ENCODE data around the gene MMP23B. TPM values are rescaled to one million over a fixed set of nuclear protein-coding genes. Genes with fewer than 3 reads are reported as not detected.

Gene MMP23B
- total and polyA plus RNA-seq, 10 of the 15 experiments (the other 5 are each of a cell fraction or from before 2014, with no cell fraction given), result 0.25 to 0.76 (median 0.34) TPM; not detected in 4

DNA sequence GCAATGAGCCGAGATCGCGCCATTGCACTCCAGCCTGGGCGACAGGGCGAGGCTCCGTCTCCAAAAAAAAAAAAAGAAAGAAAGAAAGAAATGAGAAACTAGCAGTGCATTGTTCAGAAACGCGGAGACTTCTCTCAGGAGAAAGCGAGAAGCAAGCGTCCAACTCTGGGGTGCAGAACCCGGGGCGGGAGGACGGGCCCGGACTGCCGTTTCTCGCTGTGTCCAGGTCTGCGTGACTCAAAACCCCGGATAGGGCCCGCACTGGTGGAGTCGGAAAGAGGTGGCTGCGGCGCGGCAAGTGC is 17.1 kb upstream of the MMP23B start:
- POLR2A ChIA-PET, result interaction anchor here (1.5 kb wide), 1 partner anchor 14 kb away, joined by 8 read pairs; no protein-coding TSS in a partner anchor

More for the DNA sequence above, 17.1 kb upstream of the MMP23B start:
- 0 out of 2 replicates have a peak, but pooled peaks cover 3% of the 10 kb centered on the region for H4K20me1 ChIP-seq (ENCODE audit: control insufficient read depth, insufficient read depth)
- in situ Hi-C loops (cut with MboI), result no loop called here
- FAIRE-seq, result no peak
- intact Hi-C loops (cut with micrococcal nuclease; ENCODE audit: unreplicated experiment), result loop anchor here (5.0 kb wide), 1 partner anchor 43 kb away; the partner anchor contains the start of gene SSU72
- TF ChIP-seq RAD51 (IDR thresholded peaks at IDR 0.05) (no peak), YBX1 (IDR thresholded peaks at IDR 0.05) (0 out of 2 replicates have a peak, but pooled peaks have one; percentile 19)
- TF ChIP-seq, protein P1, sequence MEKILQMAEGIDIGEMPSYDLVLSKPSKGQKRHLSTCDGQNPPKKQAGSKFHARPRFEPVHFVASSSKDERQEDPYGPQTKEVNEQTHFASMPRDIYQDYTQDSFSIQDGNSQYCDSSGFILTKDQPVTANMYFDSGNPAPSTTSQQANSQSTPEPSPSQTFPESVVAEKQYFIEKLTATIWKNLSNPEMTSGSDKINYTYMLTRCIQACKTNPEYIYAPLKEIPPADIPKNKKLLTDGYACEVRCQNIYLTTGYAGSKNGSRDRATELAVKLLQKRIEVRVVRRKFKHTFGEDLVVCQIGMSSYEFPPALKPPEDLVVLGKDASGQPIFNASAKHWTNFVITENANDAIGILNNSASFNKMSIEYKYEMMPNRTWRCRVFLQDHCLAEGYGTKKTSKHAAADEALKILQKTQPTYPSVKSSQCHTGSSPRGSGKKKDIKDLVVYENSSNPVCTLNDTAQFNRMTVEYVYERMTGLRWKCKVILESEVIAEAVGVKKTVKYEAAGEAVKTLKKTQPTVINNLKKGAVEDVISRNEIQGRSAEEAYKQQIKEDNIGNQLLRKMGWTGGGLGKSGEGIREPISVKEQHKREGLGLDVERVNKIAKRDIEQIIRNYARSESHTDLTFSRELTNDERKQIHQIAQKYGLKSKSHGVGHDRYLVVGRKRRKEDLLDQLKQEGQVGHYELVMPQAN (conservative IDR thresholded peaks at IDR 0.05), result peak; percentile 53
- WGBS (ENCODE audit: insufficient coverage, insufficient replicate concordance, low lambda C conversion rate, missing lambda C conversion rate), result under 1% methylated on average over 23 of the region's 23 CpGs
- peak overlapping the region; percentile 24; the same call in 1 of the 2 replicates for H3K9ac ChIP-seq (ENCODE audit: control insufficient read depth, insufficient read depth, low read length)
- ChIA-PET CTCF (interaction anchor here (1.0 to 1.6 kb wide), 3 partner anchors 9 to 17 kb away, joined by 3 to 6 read pairs (median 5); no protein-coding TSS in a partner anchor), RAD21 (ENCODE audit: unreplicated experiment) (interaction anchor here (0.7 to 2.8 kb wide), 4 partner anchors 14 to 63 kb away, joined by 3 to 8 read pairs (median 5); no protein-coding TSS in a partner anchor), SMC1A (ENCODE audit: uncharacterized antibody, unreplicated experiment) (interaction anchor here (1.6 to 1.8 kb wide), 2 partner anchors 12 to 291 kb away, joined by 4 to 9 read pairs; no protein-coding TSS in a partner anchor)
- no peaks in the 10 kb centered on the region for H3K9me3 ChIP-seq (replicated peaks; ENCODE audit: control insufficient read depth, insufficient read depth, low read length)
- H2AFZ ChIP-seq (ENCODE audit: control insufficient read depth, low read depth, low read length), result peak overlapping the region; percentile 25
- ATAC-seq, result no peak
- H3K4me1 ChIP-seq (ENCODE audit: control insufficient read depth, insufficient read depth, low read length), result peaks cover 15% of the 10 kb centered on the region
- no peak overlapping the region for H3K27ac ChIP-seq (ENCODE audit: control insufficient read depth, insufficient read depth)
- no peaks in the 10 kb centered on the region; a peak in 1 of 4 replicates for H3K27me3 ChIP-seq (replicated peaks in 1 of 2; ENCODE audit: control insufficient read depth in 2 of 2, insufficient read depth in 2 of 2, low read length in 1 of 2)
- H3K4me3 ChIP-seq, result peak overlapping the region; percentile 80
- H3K79me2 ChIP-seq (ENCODE audit: control insufficient read depth, insufficient read depth, low read length), result peaks cover 3% of the 10 kb centered on the region
- peaks cover 0 to 2% of the 10 kb centered on the region in 2 experiments; a peak in 1 of 4 replicates for H3K36me3 ChIP-seq (ENCODE audit: control insufficient read depth in 2 of 2, insufficient read depth in 2 of 2, low read length in 1 of 2)
- DNase-seq (ENCODE audit: low read depth, low spot score), result no peak
- H3K4me2 ChIP-seq (ENCODE audit: control insufficient read depth, insufficient read depth), result peak overlapping the region; percentile 75
- BruUV-seq (replicated peaks), result no TSS peak

All from GM12878 (cell line).